GM23248 (cell line): ENCODE results near the gene UTP4. TPM values are rescaled to one million over a fixed set of nuclear protein-coding genes. Genes with fewer than 3 reads are reported as not detected.

Source experiments
- DNase-seq: peaks from one replicate; pipeline ENCODE4 v3.0.0-alpha.2; 2015
- H2AFZ ChIP-seq: fragments of 200-600 bp; sonication (generic); 2 replicates; pipeline ENCODE4 v1.6.1; 2016; ENCODE audit warnings: antibody characterized with exemption
- H3F3A ChIP-seq: fragments of 200-600 bp; sonication (generic); 2 replicates; pipeline ENCODE4 v1.6.1; 2016; ENCODE audit warnings: mild to moderate bottlenecking, antibody characterized with exemption, mixed run types; ENCODE audit not compliant: insufficient read depth
- H3K27ac ChIP-seq: fragments of 200-600 bp; sonication (generic); 2 replicates; pipeline ENCODE4 v1.5.1; 2016; ENCODE audit warnings: mild to moderate bottlenecking
- H3K27me3 ChIP-seq: fragments of 200-600 bp; sonication (generic); replicated peaks from 2 replicates; pipeline ENCODE4 v1.6.1; 2016; ENCODE audit warnings: mild to moderate bottlenecking; ENCODE audit not compliant: insufficient read depth
- H3K36me3 ChIP-seq: fragments of 200-600 bp; sonication (generic); 2 replicates; pipeline ENCODE4 v1.6.1; 2016; ENCODE audit warnings: low read depth, mild to moderate bottlenecking
- H3K4me1 ChIP-seq: fragments of 200-600 bp; sonication (generic); 2 replicates; pipeline ENCODE4 v1.6.1; 2016; ENCODE audit warnings: mild to moderate bottlenecking; ENCODE audit not compliant: insufficient read depth
- H3K4me2 ChIP-seq: fragments of 200-600 bp; sonication (generic); one replicate; pipeline ENCODE4 v1.6.1; 2016; ENCODE audit warnings: mild to moderate bottlenecking; ENCODE audit not compliant: unreplicated experiment
- H3K4me3 ChIP-seq: fragments of 200-600 bp; sonication (generic); 2 replicates; pipeline ENCODE4 v1.5.1; 2016; ENCODE audit warnings: mild to moderate bottlenecking
- H3K79me2 ChIP-seq: fragments of 200-600 bp; sonication (generic); 2 replicates; pipeline ENCODE4 v1.6.1; 2016; ENCODE audit warnings: mild to moderate bottlenecking; ENCODE audit not compliant: insufficient read depth
- H3K9ac ChIP-seq: fragments of 200-600 bp; sonication (generic); 2 replicates; pipeline ENCODE4 v1.6.1; 2016; ENCODE audit warnings: mild to moderate bottlenecking
- H3K9me2 ChIP-seq: fragments of 200-600 bp; sonication (generic); 2 replicates; pipeline ENCODE4 v1.6.1; 2016; ENCODE audit warnings: mixed run types, mild to moderate bottlenecking, moderate library complexity; ENCODE audit not compliant: insufficient read depth
- H3K9me3 ChIP-seq: fragments of 200-600 bp; sonication (generic); one replicate; pipeline ENCODE4 v1.6.1; 2017; ENCODE audit warnings: low read depth
- H4K20me1 ChIP-seq: fragments of 200-600 bp; sonication (generic); 2 replicates; pipeline ENCODE4 v1.6.0; 2016; ENCODE audit not compliant: insufficient read depth
- EZH2 ChIP-seq: fragments of 200-600 bp; sonication (generic); IDR thresholded peaks from 2 replicates; pipeline ENCODE4 v1.6.1; 2018; ENCODE audit warnings: antibody characterized with exemption, mild to moderate bottlenecking; ENCODE audit not compliant: insufficient read depth, poor library complexity, severe bottlenecking
- EZH2phosphoT487 ChIP-seq: fragments of 200-600 bp; sonication (generic); IDR thresholded peaks from 2 replicates; pipeline ENCODE4 v1.6.1; 2018; ENCODE audit warnings: antibody characterized with exemption, moderate library complexity, mild to moderate bottlenecking, low read depth; ENCODE audit not compliant: insufficient read depth
- WGBS, 2 experiments: methylation state at CpG; one replicate each; pipeline ENCODE4 v1.1.6; 2015 to 2017; ENCODE audit warnings: low lambda C conversion rate in 2 of 2, low coverage in 1 of 2; ENCODE audit errors: missing lambda C conversion rate in 2 of 2; 5-methylcytosine and 5-hydroxymethylcytosine counted together
- in situ Hi-C: fragments of 300-500 bp; cut with MboI; formaldehyde crosslinking; loops from 2 replicates; pipeline ENCODE4 v1.15.0; 2020
- polyA plus RNA-seq: library from polyadenylated mRNA; unstranded; fragments of >200 nt; fragmentation: Nextera tagmentation; extraction: Ambion mirVana; gene quantifications from 2 replicates; pipeline ENCODE4 v1.2.1, GENCODE V29; 2016
- total RNA-seq: library from RNA; depleted of rRNA; stranded (reverse); fragments of >200 nt; shearing (Covaris generic); gene quantifications from 2 replicates; pipeline ENCODE4 v1.2.3, GENCODE V29; 2014

UTP4 gene
- total and polyA plus RNA-seq, 2 experiments from 2014 or later = 17.8 to 54.8 TPM

GRCh38 chr16:69169051-69169450, 36.6 kb downstream of the UTP4 start:
- no peak overlapping the region for H3K4me3 ChIP-seq
- peaks cover 13% of the 10 kb centered on the region; the same call in 1 of the 2 replicates for H3K36me3 ChIP-seq
- in situ Hi-C loops = no loop called here
- no peak for DNase-seq
- TF ChIP-seq EZH2phosphoT487 (no peak), EZH2 (no peak)
- no peaks in the 10 kb centered on the region for H3K27me3 ChIP-seq
- H3K27ac ChIP-seq = no peak overlapping the region
- WGBS, 2 experiments = 99% methylated on average over 4 of the region's 4 CpGs
- H3K4me2 ChIP-seq = no peak overlapping the region
- H3K4me1 ChIP-seq = peaks cover 51% of the 10 kb centered on the region
- no peaks in the 10 kb centered on the region for H4K20me1 ChIP-seq
- no peak overlapping the region for H2AFZ ChIP-seq
- no peak overlapping the region for H3K9ac ChIP-seq
- peaks cover 64% of the 10 kb centered on the region for H3F3A ChIP-seq
- 0 out of 2 replicates have a peak, but pooled peaks cover 3% of the 10 kb centered on the region for H3K79me2 ChIP-seq
- H3K9me2 ChIP-seq = no peaks in the 10 kb centered on the region
- H3K9me3 ChIP-seq = no peaks in the 10 kb centered on the region

GRCh38 chr16:69169607-69170352, 37.3 kb downstream of the UTP4 start:
- Histone ChIP-seq H3K4me1 (peaks cover 54% of the 10 kb centered on the region), H4K20me1 (no peaks in the 10 kb centered on the region), H3K9me2 (no peaks in the 10 kb centered on the region), H3K27me3 (no peaks in the 10 kb centered on the region), H2AFZ (no peak overlapping the region), H3F3A (peaks cover 66% of the 10 kb centered on the region), H3K4me2 (no peak overlapping the region), H3K4me3 (no peak overlapping the region), H3K9ac (no peak overlapping the region), H3K27ac (no peak overlapping the region), H3K9me3 (no peaks in the 10 kb centered on the region), H3K79me2 (0 out of 2 replicates have a peak, but pooled peaks cover 3% of the 10 kb centered on the region), H3K36me3 (peaks cover 13% of the 10 kb centered on the region; the same call in 1 of the 2 replicates)
- 89 to 91% methylated on average over 6 of the region's 6 CpGs for WGBS, 2 experiments
- no peak for TF ChIP-seq EZH2phosphoT487
- no peak for DNase-seq
- in situ Hi-C loops = no loop called here

- in situ Hi-C loops = no loop called here
- H3K36me3 ChIP-seq = peaks cover 13% of the 10 kb centered on the region; the same call in 1 of the 2 replicates
- WGBS, 2 experiments = 30 to 40% methylated on average over 5 to 6 of the region's 6 CpGs
- no peak overlapping the region for H3K4me3 ChIP-seq
- peaks cover 59% of the 10 kb centered on the region for H3F3A ChIP-seq
- H3K9me2 ChIP-seq = no peaks in the 10 kb centered on the region
- peaks cover 50% of the 10 kb centered on the region for H3K4me1 ChIP-seq
- TF ChIP-seq EZH2phosphoT487 (no peak), EZH2 (no peak)
- no peaks in the 10 kb centered on the region for H3K9me3 ChIP-seq
- peak overlapping the region; percentile 0; the same call in 1 of the 2 replicates for H3K9ac ChIP-seq
- peak; percentile 44 for DNase-seq
- no peaks in the 10 kb centered on the region for H3K27me3 ChIP-seq
- peak overlapping the region; percentile 29 for H3K4me2 ChIP-seq
- H4K20me1 ChIP-seq = no peaks in the 10 kb centered on the region
- peak overlapping the region; percentile 11; the same call in 1 of the 2 replicates for H2AFZ ChIP-seq
- 0 out of 2 replicates have a peak, but pooled peaks cover 3% of the 10 kb centered on the region for H3K79me2 ChIP-seq
- H3K27ac ChIP-seq = peak overlapping the region; percentile 21; the same call in 1 of the 2 replicates
Observed at GRCh38 chr16:69171325-69172084, 39.1 kb downstream of the UTP4 start.

GRCh38 chr16:69176033-69176800, 43.8 kb downstream of the UTP4 start:
- no peaks in the 10 kb centered on the region for H3K36me3 ChIP-seq
- no peak overlapping the region for H3K4me3 ChIP-seq
- no peak overlapping the region for H2AFZ ChIP-seq
- no peaks in the 10 kb centered on the region for H3K9me3 ChIP-seq
- no peaks in the 10 kb centered on the region for H3K9me2 ChIP-seq
- H3K79me2 ChIP-seq = no peaks in the 10 kb centered on the region
- peak; percentile 85 for DNase-seq
- H4K20me1 ChIP-seq = no peaks in the 10 kb centered on the region
- H3K4me1 ChIP-seq = peaks cover 52% of the 10 kb centered on the region
- TF ChIP-seq EZH2phosphoT487 (no peak), EZH2 (no peak)
- peaks cover 53% of the 10 kb centered on the region for H3F3A ChIP-seq
- no peak overlapping the region for H3K9ac ChIP-seq
- 48 to 51% methylated on average over 4 of the region's 4 CpGs for WGBS, 2 experiments
- peak overlapping the region; percentile 35 for H3K4me2 ChIP-seq
- H3K27ac ChIP-seq = peak overlapping the region; percentile 67
- in situ Hi-C loops = no loop called here
- H3K27me3 ChIP-seq = no peaks in the 10 kb centered on the region
